Duodenal mucosa (tissue), 2 donors: ENCODE results near the gene MACROD1.
A peak's percentile ranks its signal among the peaks of the same experiment; 100 is the strongest.

Experiments used
- H3K27ac ChIP-seq: one replicate; pipeline ENCODE4 v1.7.0; 2013; ENCODE audit warnings: low read depth, low read length
- H3K27me3 ChIP-seq, 2 donors: one replicate each; pipeline ENCODE4 v1.7.0; 2013; ENCODE audit warnings: low read length in 2 of 2, control low read depth in 1 of 2; ENCODE audit not compliant: insufficient read depth in 2 of 2, control insufficient read depth in 1 of 2
- H3K36me3 ChIP-seq, 2 donors: one replicate each; pipeline ENCODE4 v1.7.0; 2013; ENCODE audit warnings: low read length in 2 of 2, control low read depth in 1 of 2; ENCODE audit not compliant: insufficient read depth in 2 of 2, control insufficient read depth in 1 of 2
- H3K4me1 ChIP-seq, 2 donors: one replicate each; pipeline ENCODE4 v1.7.0; 2013; ENCODE audit warnings: low read length in 2 of 2, control low read depth in 1 of 2; ENCODE audit not compliant: insufficient read depth in 2 of 2, control insufficient read depth in 1 of 2
- H3K4me3 ChIP-seq, 2 donors: one replicate each; pipeline ENCODE4 v1.7.0; 2013; ENCODE audit warnings: low read length in 2 of 2, low read depth in 1 of 2
- H3K9ac ChIP-seq, 2 donors: one replicate each; pipeline ENCODE4 v1.7.0; 2013; ENCODE audit warnings: low read length in 2 of 2, low read depth in 1 of 2
- H3K9me3 ChIP-seq, 2 donors: one replicate each; pipeline ENCODE4 v1.7.0; 2013; ENCODE audit warnings: low read length in 2 of 2, control low read depth in 1 of 2; ENCODE audit not compliant: control insufficient read depth in 1 of 2

MACROD1 gene

GRCh38 chr11:64006398-64006797, 159.5 kb downstream of the MACROD1 start:
- H3K27ac ChIP-seq: no peak overlapping the region
- peaks cover 4 to 7% of the 10 kb centered on the region in 2 donors for H3K27me3 ChIP-seq
- peaks cover 3% of the 10 kb centered on the region in 2 donors for H3K9me3 ChIP-seq
- H3K4me1 ChIP-seq: peaks cover 10% of the 10 kb centered on the region in 2 donors
- no peak overlapping the region for H3K9ac ChIP-seq
- H3K36me3 ChIP-seq: no peaks in the 10 kb centered on the region
- H3K4me3 ChIP-seq: no peak overlapping the region

DNA sequence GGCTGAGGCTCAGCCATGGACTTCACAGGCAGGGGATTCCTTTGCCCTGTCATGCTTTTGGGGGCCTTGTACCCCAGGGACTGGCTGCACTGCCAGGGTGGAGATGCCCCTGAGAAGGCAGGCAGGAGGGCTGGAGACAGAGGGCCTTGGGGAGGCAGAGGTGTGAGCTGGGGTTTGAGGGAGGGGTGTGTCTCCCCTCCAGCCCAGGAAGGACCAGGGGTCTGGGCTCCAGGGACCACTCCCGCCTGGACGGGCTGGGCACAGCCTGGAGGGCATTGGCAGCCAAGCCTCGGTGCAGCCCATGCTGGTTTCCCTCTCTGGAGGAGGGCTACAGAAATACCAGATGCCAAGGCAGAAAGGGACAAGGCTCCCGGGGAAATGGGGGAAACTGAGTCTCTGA, 160.2 kb downstream of the MACROD1 start:
- peaks cover 0 to 3% of the 10 kb centered on the region in 2 donors for H3K9me3 ChIP-seq
- H3K4me1 ChIP-seq: peaks cover 10 to 15% of the 10 kb centered on the region in 2 donors
- no peak overlapping the region for H3K4me3 ChIP-seq
- no peaks in the 10 kb centered on the region for H3K36me3 ChIP-seq
- no peak overlapping the region for H3K9ac ChIP-seq
- H3K27me3 ChIP-seq: peaks cover 4 to 7% of the 10 kb centered on the region in 2 donors
- H3K27ac ChIP-seq: no peak overlapping the region

- H3K4me3 ChIP-seq: no peak overlapping the region
- H3K9ac ChIP-seq: no peak overlapping the region
- peaks cover 4 to 7% of the 10 kb centered on the region in 2 donors for H3K27me3 ChIP-seq
- no peaks in the 10 kb centered on the region for H3K9me3 ChIP-seq
- H3K27ac ChIP-seq: no peak overlapping the region
- H3K4me1 ChIP-seq: peaks cover 10 to 16% of the 10 kb centered on the region in 2 donors
- H3K36me3 ChIP-seq: no peaks in the 10 kb centered on the region
These were observed 161.3 kb downstream of the MACROD1 start for GRCh38 chr11:64004590-64004984.

GRCh38 chr11:64003807-64004589, 161.9 kb downstream of the MACROD1 start:
- H3K27me3 ChIP-seq: peaks cover 4 to 7% of the 10 kb centered on the region in 2 donors
- H3K4me3 ChIP-seq: no peak overlapping the region
- no peaks in the 10 kb centered on the region for H3K36me3 ChIP-seq
- H3K9me3 ChIP-seq: no peaks in the 10 kb centered on the region
- peak overlapping the region; percentile 42 for H3K27ac ChIP-seq
- no peak overlapping the region for H3K9ac ChIP-seq
- H3K4me1 ChIP-seq: peaks cover 10 to 18% of the 10 kb centered on the region in 2 donors

- Histone ChIP-seq H3K36me3 (peaks cover 6 to 15% of the 10 kb centered on the region in 2 donors), H3K4me3 (no peak overlapping the region), H3K27me3 (peaks cover 4% of the 10 kb centered on the region in 2 donors), H3K9ac (no peak overlapping the region), H3K4me1 (peaks cover 2 to 10% of the 10 kb centered on the region in 2 donors), H3K27ac (no peak overlapping the region), H3K9me3 (no peaks in the 10 kb centered on the region)
These were observed 164.2 kb downstream of the MACROD1 start for GRCh38 chr11:64001484-64002420.

DNA sequence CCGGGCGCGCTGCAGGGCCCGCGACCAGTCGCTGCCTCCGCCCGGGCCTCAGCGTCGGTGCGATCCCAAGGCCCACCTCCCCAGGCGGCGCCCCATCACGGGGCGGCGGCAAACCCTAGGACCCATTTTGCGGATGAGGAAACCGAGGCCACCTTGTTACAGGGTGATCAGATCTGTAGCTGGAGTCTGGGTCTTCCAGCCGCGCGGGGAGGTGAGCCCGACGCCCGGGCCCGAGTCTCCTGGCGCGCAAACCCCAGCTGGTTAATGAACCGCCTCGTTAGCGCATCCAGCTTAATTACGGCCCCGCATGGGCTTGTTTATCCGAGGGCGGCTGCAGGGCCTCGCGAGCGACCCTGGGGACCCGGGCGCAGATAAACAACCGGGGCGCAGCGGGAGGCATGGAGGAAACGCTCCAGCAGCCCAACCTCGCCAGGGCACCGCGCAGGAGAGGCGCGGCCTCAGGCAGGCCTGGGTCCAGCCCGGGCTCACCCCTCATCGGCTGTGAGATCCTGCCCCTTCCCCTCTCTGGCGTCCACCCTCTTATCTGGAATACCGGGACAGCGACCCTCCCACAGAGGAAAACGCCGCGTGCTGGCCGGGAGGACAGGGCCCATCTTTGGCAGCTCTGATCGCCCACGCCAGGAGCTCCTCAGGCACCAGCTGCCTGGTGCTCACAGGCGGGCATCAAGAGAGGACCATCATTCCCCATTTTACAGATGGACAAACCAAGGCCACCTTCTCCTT, 165.0 kb downstream of the MACROD1 start:
- peaks cover 0 to 4% of the 10 kb centered on the region in 2 donors for H3K27me3 ChIP-seq
- no peak overlapping the region for H3K9ac ChIP-seq
- peaks cover 0 to 10% of the 10 kb centered on the region in 2 donors for H3K4me1 ChIP-seq
- H3K27ac ChIP-seq: no peak overlapping the region
- H3K4me3 ChIP-seq: peak overlapping the region; percentile 29 to 45
- H3K36me3 ChIP-seq: peaks cover 8 to 22% of the 10 kb centered on the region in 2 donors
- no peaks in the 10 kb centered on the region for H3K9me3 ChIP-seq

- Histone ChIP-seq H3K4me1 (peaks cover 0 to 10% of the 10 kb centered on the region in 2 donors), H3K9ac (no peak overlapping the region), H3K9me3 (no peaks in the 10 kb centered on the region), H3K4me3 (peak overlapping the region; percentile 29 to 45), H3K36me3 (peaks cover 8 to 30% of the 10 kb centered on the region in 2 donors), H3K27me3 (no peaks in the 10 kb centered on the region), H3K27ac (no peak overlapping the region)
These were observed 165.7 kb downstream of the MACROD1 start for GRCh38 chr11:64000026-64000739.

- H3K9me3 ChIP-seq: no peaks in the 10 kb centered on the region
- no peaks in the 10 kb centered on the region for H3K27me3 ChIP-seq
- peak overlapping the region; percentile 15 to 16 for H3K4me3 ChIP-seq
- H3K36me3 ChIP-seq: peaks cover 8 to 37% of the 10 kb centered on the region in 2 donors
- H3K9ac ChIP-seq: no peak overlapping the region
- no peak overlapping the region for H3K27ac ChIP-seq
- H3K4me1 ChIP-seq: peaks cover 0 to 10% of the 10 kb centered on the region in 2 donors
These were observed 166.4 kb downstream of the MACROD1 start for GRCh38 chr11:63999349-64000025.
